Effector memory CD4-positive, alpha-beta T cell (primary cell): ENCODE data around the gene RUFY2.
"Not testable (repeated sequence)": the region's sequence is repeated elsewhere in the genome, so short reads cannot be mapped to it uniquely, and the experiment has no call there.

Source experiments
- DNase-seq, 3 donors: peaks; one replicate each; pipeline ENCODE4 v3.0.0-alpha.2; 2020
- H3K27ac ChIP-seq: 2 replicates; pipeline ENCODE4 v1.7.0; 2013; ENCODE audit warnings: mild to moderate bottlenecking, low read length, moderate library complexity; ENCODE audit not compliant: insufficient read depth, poor library complexity, severe bottlenecking
- H3K27me3 ChIP-seq: replicated peaks from 2 replicates; pipeline ENCODE4 v1.7.0; 2013; ENCODE audit warnings: mild to moderate bottlenecking, low read length; ENCODE audit not compliant: insufficient read depth, control insufficient read depth, poor library complexity, severe bottlenecking
- H3K36me3 ChIP-seq: 2 replicates; pipeline ENCODE4 v1.7.0; 2013; ENCODE audit warnings: mild to moderate bottlenecking, low read length, moderate library complexity; ENCODE audit not compliant: control insufficient read depth, insufficient read depth
- H3K4me1 ChIP-seq: 2 replicates; pipeline ENCODE4 v1.7.0; 2013; ENCODE audit warnings: low read length, mild to moderate bottlenecking; ENCODE audit not compliant: control insufficient read depth, insufficient read depth, poor library complexity, severe bottlenecking
- H3K4me3 ChIP-seq: 2 replicates; pipeline ENCODE4 v1.7.0; 2013; ENCODE audit warnings: low read length, low read depth, mild to moderate bottlenecking; ENCODE audit not compliant: insufficient read depth, poor library complexity, severe bottlenecking
- H3K9me3 ChIP-seq: 2 replicates; pipeline ENCODE4 v1.7.0; 2013; ENCODE audit warnings: mild to moderate bottlenecking, low read length, moderate library complexity; ENCODE audit not compliant: control insufficient read depth
- total RNA-seq, 3 donors: gene quantifications; one replicate each; lab custom pipeline; 2026; lab: John Stamatoyannopoulos, UW

The RUFY2 gene
- 19.2 to 25.1 (median 24.2) reads per million in 3 donors for total RNA-seq

GRCh38 chr10:68406815-68407548, at the start of gene RUFY2:
Gene RUFY2, minus strand, starts transcription at chr10:68407277. Its CDS starts 88 bp downstream, at chr10:68407189.
- H3K9me3 ChIP-seq, result no peaks in the 10 kb centered on the region
- H3K4me3 ChIP-seq, result peak within 1 kb of the TSS; percentile 100
- peak within 1 kb of the TSS; percentile 70 for H3K27ac ChIP-seq
- DNase-seq, result peak; percentile 49 to 66 (median 62)
- H3K4me1 ChIP-seq, result peaks cover 13% of the 10 kb centered on the region
- no peaks in the 10 kb centered on the region for H3K27me3 ChIP-seq
- no peaks in the 10 kb centered on the region for H3K36me3 ChIP-seq

- H3K27ac ChIP-seq, DNase-seq, H3K27me3 ChIP-seq: not testable (repeated sequence)
Observed at GRCh38 chr10:68449698-68450097, 42.6 kb upstream of the RUFY2 start.

GRCh38 chr10:68446179-68446578, 39.1 kb upstream of the RUFY2 start:
- Histone ChIP-seq H3K9me3 (no peaks in the 10 kb centered on the region), H3K27me3 (no peaks in the 10 kb centered on the region), H3K4me3 (no peak overlapping the region), H3K36me3 (no peaks in the 10 kb centered on the region), H3K4me1 (no peaks in the 10 kb centered on the region), H3K27ac (no peak overlapping the region)
- no peak for DNase-seq

More at GRCh38 chr10:68449698-68450097, 42.6 kb upstream of the RUFY2 start:
- H3K4me3 ChIP-seq, H3K36me3 ChIP-seq, H3K4me1 ChIP-seq, H3K9me3 ChIP-seq: not testable (repeated sequence)

- no peaks in the 10 kb centered on the region for H3K4me1 ChIP-seq
- no peak overlapping the region for H3K27ac ChIP-seq
- H3K9me3 ChIP-seq, result no peaks in the 10 kb centered on the region
- no peaks in the 10 kb centered on the region for H3K36me3 ChIP-seq
- H3K4me3 ChIP-seq, result no peak overlapping the region
- no peaks in the 10 kb centered on the region for H3K27me3 ChIP-seq
- no peak for DNase-seq
Observed at GRCh38 chr10:68442971-68443370, 35.9 kb upstream of the RUFY2 start.

- Histone ChIP-seq H3K4me3 (no peak overlapping the region), H3K27ac (no peak overlapping the region), H3K4me1 (no peaks in the 10 kb centered on the region), H3K9me3 (no peaks in the 10 kb centered on the region), H3K36me3 (no peaks in the 10 kb centered on the region), H3K27me3 (no peaks in the 10 kb centered on the region)
- no peak for DNase-seq
Observed at GRCh38 chr10:68440898-68441297, 33.8 kb upstream of the RUFY2 start.

- no peak overlapping the region for H3K4me3 ChIP-seq
- H3K36me3 ChIP-seq, result no peaks in the 10 kb centered on the region
- H3K4me1 ChIP-seq, result no peaks in the 10 kb centered on the region
- no peak for DNase-seq
- H3K9me3 ChIP-seq, result no peaks in the 10 kb centered on the region
- no peaks in the 10 kb centered on the region for H3K27me3 ChIP-seq
- no peak overlapping the region for H3K27ac ChIP-seq
Observed at GRCh38 chr10:68435803-68436202, 28.7 kb upstream of the RUFY2 start.

GRCh38 chr10:68434657-68435056, 27.6 kb upstream of the RUFY2 start:
- H3K9me3 ChIP-seq, result no peaks in the 10 kb centered on the region
- H3K27ac ChIP-seq, result no peak overlapping the region
- H3K36me3 ChIP-seq, result no peaks in the 10 kb centered on the region
- H3K4me3 ChIP-seq, result no peak overlapping the region
- H3K4me1 ChIP-seq, result no peaks in the 10 kb centered on the region
- H3K27me3 ChIP-seq, result no peaks in the 10 kb centered on the region
- DNase-seq, result no peak

- no peak overlapping the region for H3K27ac ChIP-seq
- DNase-seq, result no peak
- no peak overlapping the region for H3K4me3 ChIP-seq
- H3K36me3 ChIP-seq, result no peaks in the 10 kb centered on the region
- H3K9me3 ChIP-seq, result no peaks in the 10 kb centered on the region
- no peaks in the 10 kb centered on the region for H3K4me1 ChIP-seq
- no peaks in the 10 kb centered on the region for H3K27me3 ChIP-seq
Observed at GRCh38 chr10:68428396-68429104, 21.5 kb upstream of the RUFY2 start.

GRCh38 chr10:68424454-68425014, 17.5 kb upstream of the RUFY2 start:
- no peaks in the 10 kb centered on the region for H3K9me3 ChIP-seq
- no peak overlapping the region for H3K4me3 ChIP-seq
- H3K27me3 ChIP-seq, result no peaks in the 10 kb centered on the region
- no peaks in the 10 kb centered on the region for H3K36me3 ChIP-seq
- no peak overlapping the region for H3K27ac ChIP-seq
- no peak for DNase-seq
- H3K4me1 ChIP-seq, result no peaks in the 10 kb centered on the region

GRCh38 chr10:68423522-68423921, 16.4 kb upstream of the RUFY2 start:
- DNase-seq, result no peak
- Histone ChIP-seq H3K9me3 (no peaks in the 10 kb centered on the region), H3K4me1 (no peaks in the 10 kb centered on the region), H3K4me3 (no peak overlapping the region), H3K27me3 (no peaks in the 10 kb centered on the region), H3K36me3 (no peaks in the 10 kb centered on the region), H3K27ac (no peak overlapping the region)
